Osteoblast (primary cell): ENCODE data around the gene DICER1. TPM values are rescaled to one million over a fixed set of nuclear protein-coding genes. Genes with fewer than 3 reads are reported as not detected.

Source experiments
- DNase-seq: peaks from one replicate; pipeline ENCODE4 v3.0.0; 2011; ENCODE audit warnings: low spot score, mixed read lengths; ENCODE audit not compliant: insufficient read length; ENCODE audit errors: missing footprints
- H2AFZ ChIP-seq: 2 replicates; pipeline ENCODE4 v1.6.0; 2011; ENCODE audit warnings: mild to moderate bottlenecking, low read length
- H3K27ac ChIP-seq: 2 replicates; pipeline ENCODE4 v1.5.1; 2011; ENCODE audit warnings: mild to moderate bottlenecking, low read depth, low read length, moderate library complexity
- H3K27me3 ChIP-seq: 2 replicates; pipeline ENCODE4 v1.6.0; 2012; ENCODE audit warnings: mild to moderate bottlenecking, control low read depth, inconsistent platforms, low read length, moderate library complexity; ENCODE audit not compliant: insufficient read depth
- H3K36me3 ChIP-seq: 2 replicates; pipeline ENCODE4 v1.5.1; 2011; ENCODE audit warnings: mild to moderate bottlenecking, low read length, control low read depth, moderate library complexity; ENCODE audit not compliant: insufficient read depth
- H3K4me1 ChIP-seq: 2 replicates; pipeline ENCODE4 v1.5.1; 2011; ENCODE audit warnings: mild to moderate bottlenecking, low read length, control low read depth, moderate library complexity; ENCODE audit not compliant: insufficient read depth
- H3K4me2 ChIP-seq: 2 replicates; pipeline ENCODE4 v1.6.0; 2011; ENCODE audit warnings: mild to moderate bottlenecking, low read length; ENCODE audit not compliant: insufficient read depth
- H3K4me3 ChIP-seq: fragments of 200-600 bp; sonication (generic); 3 replicates; pipeline ENCODE4 v1.5.1; 2012; ENCODE audit warnings: mild to moderate bottlenecking, low read length, inconsistent platforms; ENCODE audit not compliant: insufficient read depth
- H3K79me2 ChIP-seq: 2 replicates; pipeline ENCODE4 v1.6.0; 2012; ENCODE audit warnings: mild to moderate bottlenecking, low read length, control low read depth, inconsistent platforms; ENCODE audit not compliant: insufficient read depth
- H3K9me3 ChIP-seq: 2 replicates; pipeline ENCODE4 v1.5.1; 2011; ENCODE audit warnings: low read depth, low read length, control low read depth
- H4K20me1 ChIP-seq: 2 replicates; pipeline ENCODE4 v1.6.0; 2012; ENCODE audit warnings: mild to moderate bottlenecking, low read length, control low read depth; ENCODE audit not compliant: insufficient read depth
- total RNA-seq: library from RNA; depleted of rRNA; stranded (reverse); fragments of >200 nt; gene quantifications from 2 replicates; pipeline ENCODE4 v1.2.3, GENCODE V29; 2012
- TF ChIP-seq, protein P1 (sequence below): IDR thresholded peaks from 2 replicates; pipeline ENCODE4 v1.5.1; 2011; ENCODE audit warnings: mild to moderate bottlenecking, low read depth, low read length, moderate library complexity; ENCODE audit errors: extremely low read depth

DICER1 gene
- total RNA-seq, 1 donor: 53.6 TPM

DNA sequence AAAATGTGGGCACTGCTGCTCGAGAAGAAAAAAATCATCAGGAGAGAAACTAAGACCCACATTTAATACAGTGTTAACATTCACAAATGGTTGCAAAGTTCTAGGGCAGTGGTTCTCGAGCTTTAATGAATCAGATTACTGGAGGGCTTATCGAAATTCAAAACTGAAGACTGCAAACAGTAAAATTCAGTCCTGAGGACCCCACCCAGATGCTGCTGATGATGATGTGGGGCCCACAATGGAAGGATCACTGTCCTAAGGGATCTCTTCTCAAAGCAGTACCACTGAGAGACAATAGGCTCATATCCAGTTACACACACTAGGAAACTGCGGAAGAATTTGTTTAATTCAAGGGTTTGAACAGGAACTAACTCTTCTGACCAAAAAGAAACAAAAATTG is 31.4 kb downstream of the DICER1 start:
- H3K27me3 ChIP-seq: no peaks in the 10 kb centered on the region
- no peaks in the 10 kb centered on the region for H3K9me3 ChIP-seq
- H2AFZ ChIP-seq: no peak overlapping the region
- no peak overlapping the region for H3K4me3 ChIP-seq
- H4K20me1 ChIP-seq: no peaks in the 10 kb centered on the region
- TF ChIP-seq, protein P1, sequence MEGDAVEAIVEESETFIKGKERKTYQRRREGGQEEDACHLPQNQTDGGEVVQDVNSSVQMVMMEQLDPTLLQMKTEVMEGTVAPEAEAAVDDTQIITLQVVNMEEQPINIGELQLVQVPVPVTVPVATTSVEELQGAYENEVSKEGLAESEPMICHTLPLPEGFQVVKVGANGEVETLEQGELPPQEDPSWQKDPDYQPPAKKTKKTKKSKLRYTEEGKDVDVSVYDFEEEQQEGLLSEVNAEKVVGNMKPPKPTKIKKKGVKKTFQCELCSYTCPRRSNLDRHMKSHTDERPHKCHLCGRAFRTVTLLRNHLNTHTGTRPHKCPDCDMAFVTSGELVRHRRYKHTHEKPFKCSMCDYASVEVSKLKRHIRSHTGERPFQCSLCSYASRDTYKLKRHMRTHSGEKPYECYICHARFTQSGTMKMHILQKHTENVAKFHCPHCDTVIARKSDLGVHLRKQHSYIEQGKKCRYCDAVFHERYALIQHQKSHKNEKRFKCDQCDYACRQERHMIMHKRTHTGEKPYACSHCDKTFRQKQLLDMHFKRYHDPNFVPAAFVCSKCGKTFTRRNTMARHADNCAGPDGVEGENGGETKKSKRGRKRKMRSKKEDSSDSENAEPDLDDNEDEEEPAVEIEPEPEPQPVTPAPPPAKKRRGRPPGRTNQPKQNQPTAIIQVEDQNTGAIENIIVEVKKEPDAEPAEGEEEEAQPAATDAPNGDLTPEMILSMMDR: no peak
- H3K4me2 ChIP-seq: no peak overlapping the region
- peaks cover 18% of the 10 kb centered on the region for H3K36me3 ChIP-seq
- no peak overlapping the region for H3K27ac ChIP-seq
- no peaks in the 10 kb centered on the region for H3K4me1 ChIP-seq
- DNase-seq: no peak
- peaks cover 25% of the 10 kb centered on the region for H3K79me2 ChIP-seq

GRCh38 chr14:95125221-95125620 is 32.1 kb downstream of the DICER1 start:
- peaks cover 23% of the 10 kb centered on the region for H3K79me2 ChIP-seq
- H3K36me3 ChIP-seq: peaks cover 18% of the 10 kb centered on the region
- H3K4me3 ChIP-seq: no peak overlapping the region
- no peak overlapping the region for H2AFZ ChIP-seq
- H3K27ac ChIP-seq: no peak overlapping the region
- H3K27me3 ChIP-seq: no peaks in the 10 kb centered on the region
- H3K4me2 ChIP-seq: no peak overlapping the region
- no peaks in the 10 kb centered on the region for H3K4me1 ChIP-seq
- H4K20me1 ChIP-seq: no peaks in the 10 kb centered on the region
- H3K9me3 ChIP-seq: no peaks in the 10 kb centered on the region
- DNase-seq: no peak
- TF ChIP-seq, protein P1: no peak

GRCh38 chr14:95123891-95124579 is 33.3 kb downstream of the DICER1 start:
- Histone ChIP-seq H3K79me2 (peaks cover 27% of the 10 kb centered on the region), H3K4me2 (no peak overlapping the region), H3K9me3 (no peaks in the 10 kb centered on the region)

DNA sequence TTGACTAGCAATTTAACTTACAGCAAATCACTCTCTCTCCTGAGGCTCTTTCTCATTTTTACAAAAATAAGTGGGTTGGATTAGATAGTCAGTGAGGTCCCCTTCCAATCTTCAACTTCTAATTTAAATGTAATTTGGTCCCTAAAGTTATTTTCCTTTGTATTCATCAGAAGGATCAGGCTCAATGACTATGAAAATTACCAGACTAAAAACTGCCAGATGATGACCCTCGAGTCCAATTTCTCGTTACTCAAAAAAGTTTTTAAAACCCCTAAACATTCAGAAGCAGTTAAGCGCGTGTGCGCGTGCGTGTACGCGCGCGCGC is 34.7 kb downstream of the DICER1 start:
- Histone ChIP-seq H3K79me2 (peaks cover 21% of the 10 kb centered on the region), H3K4me2 (no peak overlapping the region), H3K36me3 (peaks cover 21% of the 10 kb centered on the region), H2AFZ (no peak overlapping the region), H3K27ac (no peak overlapping the region), H3K4me3 (no peak overlapping the region), H4K20me1 (no peaks in the 10 kb centered on the region), H3K27me3 (no peaks in the 10 kb centered on the region), H3K4me1 (no peaks in the 10 kb centered on the region), H3K9me3 (no peaks in the 10 kb centered on the region)
- TF ChIP-seq, protein P1: no peak
- DNase-seq: no peak

More at GRCh38 chr14:95123891-95124579, 33.3 kb downstream of the DICER1 start:
- no peak for DNase-seq
- Histone ChIP-seq H3K27me3 (no peaks in the 10 kb centered on the region), H3K4me3 (no peak overlapping the region), H3K36me3 (peaks cover 18% of the 10 kb centered on the region), H2AFZ (no peak overlapping the region), H3K4me1 (no peaks in the 10 kb centered on the region), H3K27ac (no peak overlapping the region), H4K20me1 (no peaks in the 10 kb centered on the region)
- TF ChIP-seq, protein P1: no peak
